Right lobe of liver (tissue), 4 donors: ENCODE measurements around the gene BMERB1.

Experiments
- POLR2A ChIP-seq: fragments of 450-650 bp; IDR thresholded peaks from one replicate; pipeline ENCODE4 v1.6.1; 2017; ENCODE audit warnings: antibody characterized with exemption, mild to moderate bottlenecking
- TF ChIP-seq, protein P1 (sequence below), 4 donors: fragments of 200-600 bp in 3 of 4; fragments of 450-650 bp in 1 of 4; IDR thresholded peaks; one replicate each; pipeline versions ENCODE4 v1.5.1 to v1.8.0; 2016 to 2022; ENCODE audit warnings: antibody characterized with exemption in 4 of 4, mild to moderate bottlenecking in 2 of 4
- donor health status: DM: no; HTN: no; CAD: no.
- donor health status: DM: no; HTN: no; CAD: no.
- donor health status: DM: no; HTN: yes; CAD: no.

DNA sequence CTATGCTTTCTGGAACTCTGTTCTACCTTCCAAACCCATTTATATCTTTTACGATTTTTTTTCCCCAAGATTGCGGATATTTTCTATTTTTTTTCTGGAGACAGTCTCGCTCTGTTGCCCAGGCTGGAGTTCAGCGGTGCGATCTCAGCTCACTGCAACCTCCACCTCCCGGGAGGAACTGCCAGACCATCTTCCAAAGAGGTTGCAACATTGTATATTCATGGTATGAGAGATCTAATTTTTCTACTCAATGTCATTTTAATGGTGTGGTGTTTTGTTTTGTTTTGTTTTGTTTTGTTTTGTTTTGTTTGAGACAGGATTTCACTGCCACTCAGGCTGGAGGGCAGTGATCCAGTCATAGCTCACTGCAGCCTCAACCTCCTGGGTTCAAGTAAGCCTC is 8.5 kb upstream of the BMERB1 start:
- TF ChIP-seq, protein P1, sequence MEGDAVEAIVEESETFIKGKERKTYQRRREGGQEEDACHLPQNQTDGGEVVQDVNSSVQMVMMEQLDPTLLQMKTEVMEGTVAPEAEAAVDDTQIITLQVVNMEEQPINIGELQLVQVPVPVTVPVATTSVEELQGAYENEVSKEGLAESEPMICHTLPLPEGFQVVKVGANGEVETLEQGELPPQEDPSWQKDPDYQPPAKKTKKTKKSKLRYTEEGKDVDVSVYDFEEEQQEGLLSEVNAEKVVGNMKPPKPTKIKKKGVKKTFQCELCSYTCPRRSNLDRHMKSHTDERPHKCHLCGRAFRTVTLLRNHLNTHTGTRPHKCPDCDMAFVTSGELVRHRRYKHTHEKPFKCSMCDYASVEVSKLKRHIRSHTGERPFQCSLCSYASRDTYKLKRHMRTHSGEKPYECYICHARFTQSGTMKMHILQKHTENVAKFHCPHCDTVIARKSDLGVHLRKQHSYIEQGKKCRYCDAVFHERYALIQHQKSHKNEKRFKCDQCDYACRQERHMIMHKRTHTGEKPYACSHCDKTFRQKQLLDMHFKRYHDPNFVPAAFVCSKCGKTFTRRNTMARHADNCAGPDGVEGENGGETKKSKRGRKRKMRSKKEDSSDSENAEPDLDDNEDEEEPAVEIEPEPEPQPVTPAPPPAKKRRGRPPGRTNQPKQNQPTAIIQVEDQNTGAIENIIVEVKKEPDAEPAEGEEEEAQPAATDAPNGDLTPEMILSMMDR (IDR thresholded peaks at IDR 0.05) = no peak
- no peak for TF ChIP-seq POLR2A
